Large intestine (tissue), 3 donors: ENCODE data around the gene PPIP5K1. TPM values are rescaled to one million over a fixed set of nuclear protein-coding genes. Genes with fewer than 3 reads are reported as not detected.

ENCODE experiments used
- DNase-seq, 2 donors: peaks; one replicate each; pipeline versions ENCODE4 v3.0.0 to v3.0.0-alpha.2; 2013
- H3K27ac ChIP-seq: one replicate; pipeline ENCODE4 v1.5.1; 2013; ENCODE audit warnings: low read length
- H3K27me3 ChIP-seq: 2 replicates; pipeline ENCODE4 v1.6.1; 2013; ENCODE audit warnings: low read length; ENCODE audit not compliant: control insufficient read depth, insufficient read depth
- H3K36me3 ChIP-seq: 2 replicates; pipeline ENCODE4 v1.6.1; 2013; ENCODE audit warnings: low read length; ENCODE audit not compliant: control insufficient read depth, insufficient read depth
- H3K4me1 ChIP-seq: one replicate; pipeline ENCODE4 v1.6.1; 2013; ENCODE audit warnings: low read length; ENCODE audit not compliant: control insufficient read depth, insufficient read depth
- H3K4me3 ChIP-seq: one replicate; pipeline ENCODE4 v1.5.1; 2013; ENCODE audit warnings: low read length
- H3K9me3 ChIP-seq: one replicate; pipeline ENCODE4 v1.6.1; 2013; ENCODE audit warnings: mild to moderate bottlenecking, low read depth, low read length, moderate library complexity; ENCODE audit not compliant: control insufficient read depth
- WGBS: methylation state at CpG from one replicate; pipeline ENCODE4 v1.1.5; 2013; ENCODE audit warnings: low lambda C conversion rate; ENCODE audit not compliant: insufficient coverage; 5-methylcytosine and 5-hydroxymethylcytosine counted together
- polyA plus RNA-seq: library from polyadenylated mRNA; unstranded; fragments of 120-200 nt; gene quantifications from one replicate; pipeline ENCODE4 v1.2.1, GENCODE V29; 2013

Gene PPIP5K1
- polyA plus RNA-seq, 1 donor, result 159 TPM

- no CpG with 5 or more reads among the region's 12 CpGs for WGBS
- Histone ChIP-seq H3K36me3 (peaks cover 13% of the 10 kb centered on the region), H3K27me3 (no peaks in the 10 kb centered on the region), H3K27ac (no peak overlapping the region), H3K4me1 (peaks cover 7% of the 10 kb centered on the region), H3K9me3 (no peaks in the 10 kb centered on the region), H3K4me3 (no peak overlapping the region)
- DNase-seq, result no peak
Observed at GRCh38 chr15:43527802-43528541, 62.0 kb downstream of the PPIP5K1 start.

- Histone ChIP-seq H3K27ac (no peak overlapping the region), H3K36me3 (peaks cover 16% of the 10 kb centered on the region)
- DNase-seq, result no peak
Observed at GRCh38 chr15:43527016-43527801, 62.8 kb downstream of the PPIP5K1 start.

GRCh38 chr15:43526261-43526930 lies 63.6 kb downstream of the PPIP5K1 start:
- DNase-seq, result no peak
- no peaks in the 10 kb centered on the region for H3K27me3 ChIP-seq
- H3K9me3 ChIP-seq, result no peaks in the 10 kb centered on the region
- H3K36me3 ChIP-seq, result peaks cover 23% of the 10 kb centered on the region
- no peak overlapping the region for H3K4me3 ChIP-seq
- H3K27ac ChIP-seq, result no peak overlapping the region
- no peaks in the 10 kb centered on the region for H3K4me1 ChIP-seq
- WGBS, result no CpG with 5 or more reads among the region's 11 CpGs

More at GRCh38 chr15:43527016-43527801, 62.8 kb downstream of the PPIP5K1 start:
- WGBS, result no CpG with 5 or more reads among the region's 9 CpGs
- H3K4me3 ChIP-seq, result no peak overlapping the region
- no peaks in the 10 kb centered on the region for H3K9me3 ChIP-seq
- H3K27me3 ChIP-seq, result no peaks in the 10 kb centered on the region
- peaks cover 7% of the 10 kb centered on the region for H3K4me1 ChIP-seq

GRCh38 chr15:43525131-43525530 lies 64.9 kb downstream of the PPIP5K1 start:
- H3K36me3 ChIP-seq, result peaks cover 28% of the 10 kb centered on the region

GRCh38 chr15:43524254-43524845 lies 65.7 kb downstream of the PPIP5K1 start:
- H3K4me1 ChIP-seq, result no peaks in the 10 kb centered on the region
- no peak overlapping the region for H3K4me3 ChIP-seq
- H3K36me3 ChIP-seq, result peaks cover 28% of the 10 kb centered on the region
- no peaks in the 10 kb centered on the region for H3K27me3 ChIP-seq
- no peaks in the 10 kb centered on the region for H3K9me3 ChIP-seq
- no peak overlapping the region for H3K27ac ChIP-seq
- DNase-seq, result no peak
- no CpG with 5 or more reads among the region's 4 CpGs for WGBS

More at GRCh38 chr15:43525131-43525530, 64.9 kb downstream of the PPIP5K1 start:
- Histone ChIP-seq H3K4me1 (no peaks in the 10 kb centered on the region), H3K27me3 (no peaks in the 10 kb centered on the region), H3K4me3 (no peak overlapping the region), H3K27ac (no peak overlapping the region), H3K9me3 (no peaks in the 10 kb centered on the region)
- WGBS, result no CpG with 5 or more reads among the region's 4 CpGs
- DNase-seq, result no peak

GRCh38 chr15:43523646-43524045 lies 66.4 kb downstream of the PPIP5K1 start:
- H3K4me1 ChIP-seq, result no peaks in the 10 kb centered on the region
- H3K9me3 ChIP-seq, result no peaks in the 10 kb centered on the region
- DNase-seq, result no peak
- H3K4me3 ChIP-seq, result no peak overlapping the region
- no peaks in the 10 kb centered on the region for H3K27me3 ChIP-seq
- no CpG with 5 or more reads among the region's 7 CpGs for WGBS
- H3K36me3 ChIP-seq, result peaks cover 25% of the 10 kb centered on the region
- H3K27ac ChIP-seq, result no peak overlapping the region

- no peak for DNase-seq
- Histone ChIP-seq H3K27ac (no peak overlapping the region), H3K36me3 (peaks cover 25% of the 10 kb centered on the region), H3K27me3 (peaks cover 6% of the 10 kb centered on the region), H3K9me3 (no peaks in the 10 kb centered on the region), H3K4me3 (no peak overlapping the region), H3K4me1 (peaks cover 8% of the 10 kb centered on the region)
- 100% methylated on average over 1 of the region's 9 CpGs for WGBS
Observed at GRCh38 chr15:43522247-43522646, 67.8 kb downstream of the PPIP5K1 start.

GRCh38 chr15:43521419-43521818 lies 68.6 kb downstream of the PPIP5K1 start:
- Histone ChIP-seq H3K9me3 (no peaks in the 10 kb centered on the region), H3K27ac (no peak overlapping the region), H3K4me3 (no peak overlapping the region), H3K27me3 (peaks cover 6% of the 10 kb centered on the region), H3K36me3 (peaks cover 25% of the 10 kb centered on the region), H3K4me1 (peaks cover 15% of the 10 kb centered on the region)
- WGBS, result no CpG with 5 or more reads among the region's 11 CpGs
- no peak for DNase-seq

- DNase-seq, result no peak
- Histone ChIP-seq H3K27me3 (peaks cover 6% of the 10 kb centered on the region), H3K4me3 (no peak overlapping the region), H3K27ac (no peak overlapping the region), H3K36me3 (peaks cover 21% of the 10 kb centered on the region), H3K9me3 (no peaks in the 10 kb centered on the region), H3K4me1 (peaks cover 15% of the 10 kb centered on the region)
- no CpG with 5 or more reads among the region's 2 CpGs for WGBS
Observed at GRCh38 chr15:43520138-43520537, 69.9 kb downstream of the PPIP5K1 start.

- Histone ChIP-seq H3K4me1 (peaks cover 15% of the 10 kb centered on the region), H3K27me3 (peaks cover 6% of the 10 kb centered on the region), H3K36me3 (peaks cover 16% of the 10 kb centered on the region), H3K4me3 (no peak overlapping the region), H3K27ac (no peak overlapping the region), H3K9me3 (no peaks in the 10 kb centered on the region)
- DNase-seq, result no peak
- WGBS, result no CpG with 5 or more reads among the region's 2 CpGs
Observed at GRCh38 chr15:43519196-43519595, 70.8 kb downstream of the PPIP5K1 start.
